Measurements from ENCODE around the gene ATP4A.

Gene ATP4A

GRCh38 chr19:35549174-35549788, 14.2 kb downstream of the ATP4A start:
- DNase-seq = peak; percentile 61

GRCh38 chr19:35546532-35546931, 16.9 kb downstream of the ATP4A start:
- DNase-seq = no peak

GRCh38 chr19:35545855-35546381, 17.5 kb downstream of the ATP4A start:
- DNase-seq = peak; percentile 45

- DNase-seq = peak; percentile 74
These were observed 18.2 kb downstream of the ATP4A start, which contains the start of gene TMEM147 for GRCh38 chr19:35545001-35545854. Gene TMEM147 (plus strand): TSS chr19:35545626. CDS start chr19:35545740, 114 bp downstream.

- no peak for DNase-seq
These were observed 19.2 kb downstream of the ATP4A start for GRCh38 chr19:35544110-35544802.

- DNase-seq = no peak
These were observed 20.0 kb downstream of the ATP4A start for GRCh38 chr19:35543280-35544109.

GRCh38 chr19:35542209-35542608, 21.2 kb downstream of the ATP4A start:
- no peak for DNase-seq

GRCh38 chr19:35540356-35540927, 23.0 kb downstream of the ATP4A start:
- DNase-seq = no peak

- no peak for DNase-seq
These were observed 23.6 kb downstream of the ATP4A start for GRCh38 chr19:35539850-35540249.

GRCh38 chr19:35539314-35539713, 24.1 kb downstream of the ATP4A start:
- no peak for DNase-seq

- no peak for DNase-seq
These were observed 28.5 kb downstream of the ATP4A start for GRCh38 chr19:35534803-35535480.

GRCh38 chr19:35533822-35534392, 29.6 kb downstream of the ATP4A start:
- DNase-seq = peak; percentile 23

GRCh38 chr19:35533201-35533821, 30.1 kb downstream of the ATP4A start, which contains the start of gene GAPDHS:
Gene GAPDHS (plus strand): TSS chr19:35533456. CDS start chr19:35533528, 72 bp downstream.
- DNase-seq = no peak

GRCh38 chr19:35531291-35531690, 32.2 kb downstream of the ATP4A start:
- no peak for DNase-seq

- no peak for DNase-seq
These were observed 33.9 kb downstream of the ATP4A start for GRCh38 chr19:35529241-35530218.

GRCh38 chr19:35528218-35529038, 35.0 kb downstream of the ATP4A start, which contains the start of gene SBSN:
Gene SBSN (minus strand): TSS chr19:35528311. CDS start chr19:35528281, 30 bp downstream.
- DNase-seq = no peak

- no peak for DNase-seq
These were observed 37.6 kb downstream of the ATP4A start for GRCh38 chr19:35525873-35526272.

- no peak for DNase-seq
These were observed 39.1 kb downstream of the ATP4A start for GRCh38 chr19:35524181-35524837.
